ENCODE results near the gene NOC4L.

DNA sequence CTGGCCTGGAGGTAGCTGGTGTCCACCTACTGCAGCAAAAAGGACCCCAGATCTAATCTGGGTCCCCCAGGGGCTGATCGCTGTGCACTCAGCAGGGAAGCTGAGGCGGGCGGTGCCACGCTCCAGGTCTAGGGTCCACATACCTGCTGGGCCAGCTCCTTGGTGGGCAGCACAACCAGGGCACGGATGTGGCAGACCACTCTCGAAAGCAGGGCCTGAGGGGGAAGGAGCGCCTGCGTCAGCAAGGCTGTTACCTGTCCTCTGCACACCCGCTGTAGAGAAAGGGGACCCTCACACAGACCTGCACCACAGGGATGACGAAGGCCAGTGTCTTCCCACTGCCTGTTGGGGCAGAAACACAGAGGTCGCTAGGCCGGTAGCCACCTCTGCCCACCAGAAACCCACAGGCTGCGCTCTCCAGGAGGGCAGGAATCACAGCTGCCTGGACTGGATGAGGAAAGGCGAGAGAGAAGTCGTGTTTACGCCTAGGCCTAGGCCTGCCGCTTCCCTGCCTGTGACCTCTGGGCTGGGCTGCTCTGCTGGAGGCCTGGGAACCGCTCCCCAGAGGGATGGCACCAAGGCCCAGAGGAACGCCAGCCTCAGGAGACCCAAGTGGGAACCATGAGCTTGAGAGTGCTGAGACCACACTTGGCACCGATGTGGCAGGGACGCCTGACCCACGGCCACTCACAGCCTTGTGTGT, 2.1 kb upstream of the NOC4L start:
- TF ChIP-seq POLR2AphosphoS5 (IDR thresholded peaks at IDR 0.05) (no peak), POLR2A (IDR thresholded peaks at IDR 0.05; ENCODE audit: low read depth) (no peak), EP300 (IDR thresholded peaks at IDR 0.05) (no peak)
- TF ChIP-seq, protein P1, sequence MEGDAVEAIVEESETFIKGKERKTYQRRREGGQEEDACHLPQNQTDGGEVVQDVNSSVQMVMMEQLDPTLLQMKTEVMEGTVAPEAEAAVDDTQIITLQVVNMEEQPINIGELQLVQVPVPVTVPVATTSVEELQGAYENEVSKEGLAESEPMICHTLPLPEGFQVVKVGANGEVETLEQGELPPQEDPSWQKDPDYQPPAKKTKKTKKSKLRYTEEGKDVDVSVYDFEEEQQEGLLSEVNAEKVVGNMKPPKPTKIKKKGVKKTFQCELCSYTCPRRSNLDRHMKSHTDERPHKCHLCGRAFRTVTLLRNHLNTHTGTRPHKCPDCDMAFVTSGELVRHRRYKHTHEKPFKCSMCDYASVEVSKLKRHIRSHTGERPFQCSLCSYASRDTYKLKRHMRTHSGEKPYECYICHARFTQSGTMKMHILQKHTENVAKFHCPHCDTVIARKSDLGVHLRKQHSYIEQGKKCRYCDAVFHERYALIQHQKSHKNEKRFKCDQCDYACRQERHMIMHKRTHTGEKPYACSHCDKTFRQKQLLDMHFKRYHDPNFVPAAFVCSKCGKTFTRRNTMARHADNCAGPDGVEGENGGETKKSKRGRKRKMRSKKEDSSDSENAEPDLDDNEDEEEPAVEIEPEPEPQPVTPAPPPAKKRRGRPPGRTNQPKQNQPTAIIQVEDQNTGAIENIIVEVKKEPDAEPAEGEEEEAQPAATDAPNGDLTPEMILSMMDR (IDR thresholded peaks at IDR 0.05) = no peak
